DMS53 (cell line): ENCODE measurements around the gene URAD.

Experiments
- DNase-seq: peaks from one replicate; lab custom pipeline; 2025; lab: John Stamatoyannopoulos, UW

URAD gene

GRCh38 chr13:27956576-27957300, 31.8 kb downstream of the URAD start:
- no peak for DNase-seq

- DNase-seq, result no peak
Measured at GRCh38 chr13:27955014-27955591, 33.4 kb downstream of the URAD start.

GRCh38 chr13:27954406-27954851, 34.1 kb downstream of the URAD start:
- DNase-seq, result peak; percentile 85

GRCh38 chr13:27953676-27954405, 34.7 kb downstream of the URAD start:
- DNase-seq, result peak; percentile 92

- DNase-seq, result peak; percentile 65
Measured at GRCh38 chr13:27952876-27953675, 35.4 kb downstream of the URAD start.

- no peak for DNase-seq
Measured at GRCh38 chr13:27942972-27943371, 45.5 kb downstream of the URAD start.

GRCh38 chr13:27933580-27934328, 54.7 kb downstream of the URAD start:
- DNase-seq, result peak; percentile 47

GRCh38 chr13:27933118-27933517, 55.4 kb downstream of the URAD start:
- no peak for DNase-seq

- no peak for DNase-seq
Measured at GRCh38 chr13:27929868-27930267, 58.6 kb downstream of the URAD start.

GRCh38 chr13:27928805-27929753, 59.4 kb downstream of the URAD start:
- DNase-seq, result peak; percentile 10

GRCh38 chr13:27928353-27928804, 60.1 kb downstream of the URAD start:
- DNase-seq, result no peak
